GM12878 (cell line): ENCODE measurements around the gene JAKMIP1.

Source experiments
- BRCA1 ChIP-seq: IDR thresholded peaks from 2 replicates; pipeline ENCODE4 v1.6.1; 2011; ENCODE audit warnings: low read depth, low read length, improper control_type of control experiment
- CEBPB ChIP-seq, 2 experiments: fragments of 150-350 bp in 1 of 2; IDR thresholded peaks; 2 replicates each; pipeline ENCODE4 v1.6.1; 2012 to 2014; ENCODE audit warnings: low read depth in 2 of 2, low read length in 2 of 2, borderline replicate concordance in 1 of 2, inconsistent platforms in 1 of 2
- CHD2 ChIP-seq: IDR thresholded peaks from 2 replicates; pipeline ENCODE4 v1.6.1; 2011; ENCODE audit warnings: low read depth, low read length, improper control_type of control experiment, borderline replicate concordance
- CTCF ChIP-seq, 3 experiments: IDR thresholded peaks in 2 of 3; conservative IDR thresholded peaks in 1 of 3; 2 replicates each; pipeline ENCODE4 v1.5.1; 2011; ENCODE audit warnings: low read depth in 3 of 3, low read length in 3 of 3, mild to moderate bottlenecking in 3 of 3, control low read depth in 2 of 3, moderate library complexity in 2 of 3, inconsistent platforms in 1 of 3, mixed read lengths in 1 of 3; ENCODE audit not compliant: control insufficient read depth in 2 of 3, insufficient read depth in 1 of 3; ENCODE audit errors: extremely low read depth in 1 of 3
- EGR1 ChIP-seq, 2 experiments: IDR thresholded peaks; 1 replicate in 1 of 2; 2 replicates in 1 of 2; pipeline ENCODE4 v1.6.1; 2011 to 2012; ENCODE audit warnings: low read depth in 2 of 2, low read length in 2 of 2, borderline replicate concordance in 1 of 2, mild to moderate bottlenecking in 1 of 2, moderate library complexity in 1 of 2
- NBN ChIP-seq: fragments of 450-650 bp; IDR thresholded peaks from 2 replicates; pipeline ENCODE4 v1.6.1; 2016
- NFXL1 ChIP-seq: fragments of 450-650 bp; IDR thresholded peaks from 2 replicates; pipeline ENCODE4 v1.6.1; 2017; ENCODE audit warnings: antibody characterized with exemption, mild to moderate bottlenecking, borderline replicate concordance
- POLR2A ChIP-seq: IDR thresholded peaks from 2 replicates; pipeline ENCODE4 v1.6.1; 2011; ENCODE audit warnings: low read depth, mild to moderate bottlenecking, low read length
- POLR2AphosphoS5 ChIP-seq: IDR thresholded peaks from 2 replicates; pipeline ENCODE4 v1.6.1; 2011; ENCODE audit warnings: mild to moderate bottlenecking, low read length, inconsistent platforms
- RAD21 ChIP-seq: IDR thresholded peaks from 2 replicates; pipeline ENCODE4 v1.6.1; 2011; ENCODE audit warnings: mild to moderate bottlenecking, low read depth, low read length, moderate library complexity; ENCODE audit not compliant: insufficient read depth
- TF ChIP-seq, protein P1 (sequence below): fragments of 450-650 bp; IDR thresholded peaks from 2 replicates; pipeline ENCODE4 v1.6.1; 2016; ENCODE audit warnings: mild to moderate bottlenecking
- TF ChIP-seq, protein P2 (sequence below): IDR thresholded peaks from 2 replicates; pipeline ENCODE4 v1.6.1; 2012; ENCODE audit warnings: improper control_type of control experiment, low read depth, low read length; ENCODE audit not compliant: insufficient replicate concordance
- TF ChIP-seq, protein P3 (sequence below): fragments of 450-650 bp; IDR thresholded peaks from 2 replicates; pipeline ENCODE4 v1.6.1; 2018; ENCODE audit warnings: borderline replicate concordance, mild to moderate bottlenecking; ENCODE audit not compliant: partially characterized antibody
- TF ChIP-seq, protein P4 (sequence below): IDR thresholded peaks from 2 replicates; pipeline ENCODE4 v1.6.1; 2011; ENCODE audit warnings: low read depth, low read length, improper control_type of control experiment, borderline replicate concordance

GRCh38 chr4:6137747-6138135 lies 62.6 kb downstream of the JAKMIP1 start:
- no peak for TF ChIP-seq BRCA1
- TF ChIP-seq, protein P1, sequence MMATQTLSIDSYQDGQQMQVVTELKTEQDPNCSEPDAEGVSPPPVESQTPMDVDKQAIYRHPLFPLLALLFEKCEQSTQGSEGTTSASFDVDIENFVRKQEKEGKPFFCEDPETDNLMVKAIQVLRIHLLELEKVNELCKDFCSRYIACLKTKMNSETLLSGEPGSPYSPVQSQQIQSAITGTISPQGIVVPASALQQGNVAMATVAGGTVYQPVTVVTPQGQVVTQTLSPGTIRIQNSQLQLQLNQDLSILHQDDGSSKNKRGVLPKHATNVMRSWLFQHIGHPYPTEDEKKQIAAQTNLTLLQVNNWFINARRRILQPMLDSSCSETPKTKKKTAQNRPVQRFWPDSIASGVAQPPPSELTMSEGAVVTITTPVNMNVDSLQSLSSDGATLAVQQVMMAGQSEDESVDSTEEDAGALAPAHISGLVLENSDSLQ = no peak
- TF ChIP-seq RAD21 = no peak
- no peak for TF ChIP-seq POLR2AphosphoS5
- no peak for TF ChIP-seq NBN
- no peak for TF ChIP-seq EGR1 (IDR thresholded peaks at IDR 0.05; ENCODE audit: borderline replicate concordance in 1 of 2, low read depth in 2 of 2, low read length in 2 of 2)
- TF ChIP-seq NFXL1 = no peak
- TF ChIP-seq, protein P2, sequence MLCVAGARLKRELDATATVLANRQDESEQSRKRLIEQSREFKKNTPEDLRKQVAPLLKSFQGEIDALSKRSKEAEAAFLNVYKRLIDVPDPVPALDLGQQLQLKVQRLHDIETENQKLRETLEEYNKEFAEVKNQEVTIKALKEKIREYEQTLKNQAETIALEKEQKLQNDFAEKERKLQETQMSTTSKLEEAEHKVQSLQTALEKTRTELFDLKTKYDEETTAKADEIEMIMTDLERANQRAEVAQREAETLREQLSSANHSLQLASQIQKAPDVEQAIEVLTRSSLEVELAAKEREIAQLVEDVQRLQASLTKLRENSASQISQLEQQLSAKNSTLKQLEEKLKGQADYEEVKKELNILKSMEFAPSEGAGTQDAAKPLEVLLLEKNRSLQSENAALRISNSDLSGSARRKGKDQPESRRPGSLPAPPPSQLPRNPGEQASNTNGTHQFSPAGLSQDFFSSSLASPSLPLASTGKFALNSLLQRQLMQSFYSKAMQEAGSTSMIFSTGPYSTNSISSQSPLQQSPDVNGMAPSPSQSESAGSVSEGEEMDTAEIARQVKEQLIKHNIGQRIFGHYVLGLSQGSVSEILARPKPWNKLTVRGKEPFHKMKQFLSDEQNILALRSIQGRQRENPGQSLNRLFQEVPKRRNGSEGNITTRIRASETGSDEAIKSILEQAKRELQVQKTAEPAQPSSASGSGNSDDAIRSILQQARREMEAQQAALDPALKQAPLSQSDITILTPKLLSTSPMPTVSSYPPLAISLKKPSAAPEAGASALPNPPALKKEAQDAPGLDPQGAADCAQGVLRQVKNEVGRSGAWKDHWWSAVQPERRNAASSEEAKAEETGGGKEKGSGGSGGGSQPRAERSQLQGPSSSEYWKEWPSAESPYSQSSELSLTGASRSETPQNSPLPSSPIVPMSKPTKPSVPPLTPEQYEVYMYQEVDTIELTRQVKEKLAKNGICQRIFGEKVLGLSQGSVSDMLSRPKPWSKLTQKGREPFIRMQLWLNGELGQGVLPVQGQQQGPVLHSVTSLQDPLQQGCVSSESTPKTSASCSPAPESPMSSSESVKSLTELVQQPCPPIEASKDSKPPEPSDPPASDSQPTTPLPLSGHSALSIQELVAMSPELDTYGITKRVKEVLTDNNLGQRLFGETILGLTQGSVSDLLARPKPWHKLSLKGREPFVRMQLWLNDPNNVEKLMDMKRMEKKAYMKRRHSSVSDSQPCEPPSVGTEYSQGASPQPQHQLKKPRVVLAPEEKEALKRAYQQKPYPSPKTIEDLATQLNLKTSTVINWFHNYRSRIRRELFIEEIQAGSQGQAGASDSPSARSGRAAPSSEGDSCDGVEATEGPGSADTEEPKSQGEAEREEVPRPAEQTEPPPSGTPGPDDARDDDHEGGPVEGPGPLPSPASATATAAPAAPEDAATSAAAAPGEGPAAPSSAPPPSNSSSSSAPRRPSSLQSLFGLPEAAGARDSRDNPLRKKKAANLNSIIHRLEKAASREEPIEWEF = no peak
- TF ChIP-seq, protein P3, sequence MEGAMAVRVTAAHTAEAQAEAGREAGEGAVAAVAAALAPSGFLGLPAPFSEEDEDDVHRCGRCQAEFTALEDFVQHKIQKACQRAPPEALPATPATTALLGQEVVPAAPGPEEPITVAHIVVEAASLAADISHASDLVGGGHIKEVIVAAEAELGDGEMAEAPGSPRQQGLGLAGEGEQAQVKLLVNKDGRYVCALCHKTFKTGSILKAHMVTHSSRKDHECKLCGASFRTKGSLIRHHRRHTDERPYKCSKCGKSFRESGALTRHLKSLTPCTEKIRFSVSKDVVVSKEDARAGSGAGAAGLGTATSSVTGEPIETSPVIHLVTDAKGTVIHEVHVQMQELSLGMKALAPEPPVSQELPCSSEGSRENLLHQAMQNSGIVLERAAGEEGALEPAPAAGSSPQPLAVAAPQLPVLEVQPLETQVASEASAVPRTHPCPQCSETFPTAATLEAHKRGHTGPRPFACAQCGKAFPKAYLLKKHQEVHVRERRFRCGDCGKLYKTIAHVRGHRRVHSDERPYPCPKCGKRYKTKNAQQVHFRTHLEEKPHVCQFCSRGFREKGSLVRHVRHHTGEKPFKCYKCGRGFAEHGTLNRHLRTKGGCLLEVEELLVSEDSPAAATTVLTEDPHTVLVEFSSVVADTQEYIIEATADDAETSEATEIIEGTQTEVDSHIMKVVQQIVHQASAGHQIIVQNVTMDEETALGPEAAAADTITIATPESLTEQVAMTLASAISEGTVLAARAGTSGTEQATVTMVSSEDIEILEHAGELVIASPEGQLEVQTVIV = no peak
- no peak for TF ChIP-seq POLR2A
- no peak for TF ChIP-seq CTCF (IDR thresholded peaks at IDR 0.05 in 2 of 3, conservative IDR thresholded peaks at IDR 0.05 in 1 of 3; ENCODE audit: control insufficient read depth in 2 of 3, extremely low read depth in 1 of 3, insufficient read depth in 1 of 3, low read depth in 3 of 3, low read length in 3 of 3)
- TF ChIP-seq CHD2 = no peak
- TF ChIP-seq, protein P4, sequence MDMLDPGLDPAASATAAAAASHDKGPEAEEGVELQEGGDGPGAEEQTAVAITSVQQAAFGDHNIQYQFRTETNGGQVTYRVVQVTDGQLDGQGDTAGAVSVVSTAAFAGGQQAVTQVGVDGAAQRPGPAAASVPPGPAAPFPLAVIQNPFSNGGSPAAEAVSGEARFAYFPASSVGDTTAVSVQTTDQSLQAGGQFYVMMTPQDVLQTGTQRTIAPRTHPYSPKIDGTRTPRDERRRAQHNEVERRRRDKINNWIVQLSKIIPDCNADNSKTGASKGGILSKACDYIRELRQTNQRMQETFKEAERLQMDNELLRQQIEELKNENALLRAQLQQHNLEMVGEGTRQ = no peak
- TF ChIP-seq CEBPB (IDR thresholded peaks at IDR 0.05; ENCODE audit: borderline replicate concordance in 1 of 2, low read depth in 2 of 2, low read length in 2 of 2) = no peak
